GM12874 (cell line): ENCODE measurements around the gene TLE3.

Experiments used
- TF ChIP-seq, protein P1 (sequence below): IDR thresholded peaks from 2 replicates; pipeline ENCODE4 v1.5.1; 2011; ENCODE audit warnings: low read depth, mild to moderate bottlenecking, control low read depth, low read length, moderate library complexity; ENCODE audit not compliant: insufficient read depth

TLE3 gene

GRCh38 chr15:70014331-70014730 is 83.4 kb downstream of the TLE3 start:
- TF ChIP-seq, protein P1, sequence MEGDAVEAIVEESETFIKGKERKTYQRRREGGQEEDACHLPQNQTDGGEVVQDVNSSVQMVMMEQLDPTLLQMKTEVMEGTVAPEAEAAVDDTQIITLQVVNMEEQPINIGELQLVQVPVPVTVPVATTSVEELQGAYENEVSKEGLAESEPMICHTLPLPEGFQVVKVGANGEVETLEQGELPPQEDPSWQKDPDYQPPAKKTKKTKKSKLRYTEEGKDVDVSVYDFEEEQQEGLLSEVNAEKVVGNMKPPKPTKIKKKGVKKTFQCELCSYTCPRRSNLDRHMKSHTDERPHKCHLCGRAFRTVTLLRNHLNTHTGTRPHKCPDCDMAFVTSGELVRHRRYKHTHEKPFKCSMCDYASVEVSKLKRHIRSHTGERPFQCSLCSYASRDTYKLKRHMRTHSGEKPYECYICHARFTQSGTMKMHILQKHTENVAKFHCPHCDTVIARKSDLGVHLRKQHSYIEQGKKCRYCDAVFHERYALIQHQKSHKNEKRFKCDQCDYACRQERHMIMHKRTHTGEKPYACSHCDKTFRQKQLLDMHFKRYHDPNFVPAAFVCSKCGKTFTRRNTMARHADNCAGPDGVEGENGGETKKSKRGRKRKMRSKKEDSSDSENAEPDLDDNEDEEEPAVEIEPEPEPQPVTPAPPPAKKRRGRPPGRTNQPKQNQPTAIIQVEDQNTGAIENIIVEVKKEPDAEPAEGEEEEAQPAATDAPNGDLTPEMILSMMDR: no peak

DNA sequence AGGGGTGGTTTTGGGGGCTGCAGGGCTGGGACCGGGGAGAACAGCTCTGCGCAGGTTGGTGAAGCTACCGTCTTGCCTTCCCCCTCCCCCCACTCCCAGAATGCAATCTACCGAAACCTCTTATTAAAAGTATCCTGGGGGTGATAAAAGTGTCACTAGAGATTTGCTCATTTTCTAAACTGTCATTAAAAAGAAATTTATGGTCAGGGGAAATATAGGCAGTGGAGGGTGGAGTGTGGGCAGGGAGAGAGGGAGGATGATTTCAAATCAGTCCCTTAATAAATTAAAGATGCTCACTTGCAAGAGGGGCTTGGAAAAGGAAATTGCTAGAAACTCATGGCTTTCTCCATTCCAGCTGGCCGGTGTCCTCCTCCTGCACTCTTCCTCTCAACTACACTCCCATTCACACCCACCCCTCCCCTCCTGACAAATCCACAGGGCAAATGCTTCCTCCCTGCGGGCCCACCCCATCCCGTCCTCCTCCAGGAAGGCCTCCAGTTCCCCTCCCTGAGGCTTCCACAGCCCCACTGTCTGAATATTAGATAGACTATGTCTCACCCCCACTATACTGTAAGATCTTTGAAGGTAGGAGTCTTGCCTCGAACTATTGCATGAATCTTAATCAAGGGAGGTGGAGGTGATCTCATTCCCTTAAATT is 83.9 kb downstream of the TLE3 start:
- TF ChIP-seq, protein P1: no peak

- TF ChIP-seq, protein P1: no peak
Observed at GRCh38 chr15:70012895-70013294, 84.8 kb downstream of the TLE3 start.

GRCh38 chr15:70008697-70009290 is 88.9 kb downstream of the TLE3 start:
- TF ChIP-seq, protein P1: no peak

GRCh38 chr15:70006259-70007147 is 91.2 kb downstream of the TLE3 start:
- TF ChIP-seq, protein P1: no peak

DNA sequence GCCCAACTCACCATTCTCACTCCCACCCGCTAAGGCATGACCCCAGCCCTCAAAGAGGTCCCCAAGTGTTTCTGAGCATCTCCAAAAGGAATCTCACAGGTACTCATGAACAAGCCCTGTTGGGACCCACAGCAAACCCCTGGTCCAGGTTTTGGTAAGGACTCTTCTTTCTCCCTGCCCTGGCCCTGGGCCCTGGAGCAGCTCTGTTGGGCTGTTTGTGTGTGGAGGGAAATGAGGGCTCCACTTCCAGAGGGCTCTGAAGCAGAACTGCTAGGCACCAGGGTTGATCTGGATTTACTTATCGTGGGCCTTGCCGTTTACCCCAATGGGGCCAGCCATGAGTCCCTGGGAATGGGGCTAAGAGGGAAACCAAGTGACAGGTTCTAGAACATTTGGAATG is 92.9 kb downstream of the TLE3 start:
- TF ChIP-seq, protein P1: no peak

DNA sequence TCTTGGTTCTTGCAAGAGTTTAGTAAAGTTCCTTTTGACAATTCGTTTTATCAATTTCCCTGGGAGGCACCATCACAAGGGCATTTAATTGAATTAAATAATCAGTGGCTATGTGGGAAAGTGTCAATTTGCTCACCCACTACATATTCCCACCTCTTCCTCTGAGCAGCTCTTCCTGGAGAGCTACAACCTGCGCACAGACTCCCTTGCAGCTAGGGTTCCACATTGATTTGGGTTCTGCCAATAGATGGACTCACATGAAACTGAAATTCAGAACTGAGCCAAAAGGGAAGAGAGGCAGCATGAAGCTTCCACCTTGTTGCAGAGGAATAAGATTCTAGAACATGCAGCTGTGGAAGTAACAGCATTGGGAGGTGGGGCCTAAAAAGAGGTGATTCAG is 94.8 kb downstream of the TLE3 start:
- TF ChIP-seq, protein P1: no peak
